ENCODE measurements around the gene GMPPA.

GMPPA gene

GRCh38 chr2:219526320-219527075 lies 27.8 kb downstream of the GMPPA start:
- ChIA-PET CTCF (interaction anchor here (0.9 to 9.9 kb wide), 7 partner anchors 8 to 163 kb away, joined by 3 to 325 read pairs (median 14); partner anchors contain the start of genes CHPF, GMPPA and TMEM198), POLR2A (no interaction called here)
- no peak for DNase-seq (ENCODE audit: extremely low spot score)
- no peak for TF ChIP-seq CTCF (IDR thresholded peaks at IDR 0.05; ENCODE audit: control extremely low read depth, extremely low read depth, low read depth, missing control alignments)

- no peak for DNase-seq (ENCODE audit: extremely low spot score)
- TF ChIP-seq CTCF (IDR thresholded peaks at IDR 0.05; ENCODE audit: control extremely low read depth, extremely low read depth, low read depth, missing control alignments) = no peak
- ChIA-PET POLR2A (no interaction called here), CTCF (interaction anchor here (1.5 to 9.9 kb wide), 7 partner anchors 9 to 125 kb away, joined by 3 to 325 read pairs (median 77); partner anchors contain the start of genes CHPF, GMPPA and TMEM198)
These were observed 28.3 kb downstream of the GMPPA start for GRCh38 chr2:219527076-219527394.

GRCh38 chr2:219527472-219527871 lies 28.8 kb downstream of the GMPPA start:
- TF ChIP-seq CTCF (IDR thresholded peaks at IDR 0.05; ENCODE audit: control extremely low read depth, extremely low read depth, low read depth, missing control alignments) = no peak
- CTCF ChIA-PET = interaction anchor here (1.4 to 9.9 kb wide), 11 partner anchors 9 to 125 kb away, joined by 3 to 325 read pairs (median 26); partner anchors contain the start of genes CHPF, GMPPA and TMEM198
- POLR2A ChIA-PET = no interaction called here
- no peak for DNase-seq (ENCODE audit: extremely low spot score)

GRCh38 chr2:219530048-219530963 lies 31.6 kb downstream of the GMPPA start:
- peak; percentile 88 for TF ChIP-seq CTCF (IDR thresholded peaks at IDR 0.05; ENCODE audit: control extremely low read depth, extremely low read depth, low read depth, missing control alignments)
- DNase-seq (ENCODE audit: extremely low spot score) = peak; percentile 91
- ChIA-PET CTCF (interaction anchor here (0.6 to 9.9 kb wide), 65 partner anchors 8 to 678 kb away, joined by 3 to 325 read pairs (median 4); partner anchors contain the start of genes ASIC4, CHPF, DNPEP and GMPPA), POLR2A (interaction anchor here (1.6 kb wide), 1 partner anchor 32 kb away, joined by 3 read pairs; the partner anchor contains the start of gene GMPPA)

GRCh38 chr2:219531639-219532377 lies 33.1 kb downstream of the GMPPA start:
- ChIA-PET POLR2A (no interaction called here), CTCF (interaction anchor here (1.1 to 9.9 kb wide), 7 partner anchors 10 to 129 kb away, joined by 3 to 325 read pairs (median 77); partner anchors contain the start of genes CHPF, GMPPA and TMEM198)
- no peak for DNase-seq (ENCODE audit: extremely low spot score)
- no peak for TF ChIP-seq CTCF (IDR thresholded peaks at IDR 0.05; ENCODE audit: control extremely low read depth, extremely low read depth, low read depth, missing control alignments)

GRCh38 chr2:219532378-219532649 lies 33.6 kb downstream of the GMPPA start:
- DNase-seq (ENCODE audit: extremely low spot score) = no peak
- ChIA-PET POLR2A (no interaction called here), CTCF (interaction anchor here (1.1 to 9.9 kb wide), 5 partner anchors 10 to 130 kb away, joined by 3 to 325 read pairs (median 80); partner anchors contain the start of genes CHPF, GMPPA and TMEM198)
- no peak for TF ChIP-seq CTCF (IDR thresholded peaks at IDR 0.05; ENCODE audit: control extremely low read depth, extremely low read depth, low read depth, missing control alignments)

Measured in GM10248 (cell line).